ENCODE data around the gene SLC39A10.
"Not testable (repeated sequence)": the region's sequence is repeated elsewhere in the genome, so short reads cannot be mapped to it uniquely, and the experiment has no call there.

SLC39A10 gene

DNA sequence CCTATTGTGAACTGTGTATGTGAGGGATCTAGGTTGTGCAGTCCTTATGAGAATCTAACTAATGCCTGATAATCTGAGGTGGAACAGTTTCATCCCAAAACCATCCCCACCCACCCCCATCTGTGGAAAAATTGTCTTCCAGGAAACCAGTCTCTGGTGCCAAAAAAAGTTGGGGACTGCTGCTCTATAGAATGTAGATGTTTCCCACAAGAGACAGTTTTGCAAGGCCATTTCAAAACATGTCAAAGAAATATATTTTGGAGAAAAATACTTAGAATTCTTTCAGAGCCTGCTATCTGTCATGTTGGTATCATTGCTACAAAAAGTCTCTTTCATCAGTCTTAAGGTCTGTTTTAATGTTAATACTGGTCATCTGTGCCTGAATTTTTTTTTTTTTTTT lies 4.1 kb upstream of the SLC39A10 start:
- DNase-seq (ENCODE audit: low spot score): no peak
- no peak overlapping the region for H3K27ac Mint-ChIP-seq
- peaks cover 14% of the 10 kb centered on the region for H3K4me1 Mint-ChIP-seq (ENCODE audit: low read depth)
- peaks cover 6% of the 10 kb centered on the region for H3K27me3 Mint-ChIP-seq (ENCODE audit: low read depth)
- H3K9me3 Mint-ChIP-seq: no peaks in the 10 kb centered on the region
- peaks cover 7% of the 10 kb centered on the region for H3K36me3 Mint-ChIP-seq (ENCODE audit: low read depth)
- no peak overlapping the region for H3K4me3 Mint-ChIP-seq

- peaks cover 19% of the 10 kb centered on the region for H3K4me1 Mint-ChIP-seq (ENCODE audit: low read depth)
- no peak for DNase-seq (ENCODE audit: low spot score)
Measured at GRCh38 chr2:195656161-195656858, 716 bp upstream of the SLC39A10 start.

GRCh38 chr2:195657634-195658540 lies 861 bp downstream of the SLC39A10 start:
- peak; percentile 71 for DNase-seq (ENCODE audit: low spot score)
- Mint-ChIP-seq H3K27me3 (ENCODE audit: low read depth) (peaks cover 8% of the 10 kb centered on the region), H3K36me3 (ENCODE audit: low read depth) (peaks cover 39% of the 10 kb centered on the region), H3K4me3 (peak overlapping the region; percentile 95), H3K27ac (peak overlapping the region; percentile 99), H3K4me1 (ENCODE audit: low read depth) (peaks cover 32% of the 10 kb centered on the region), H3K9me3 (no peaks in the 10 kb centered on the region)

More at GRCh38 chr2:195656161-195656858, 716 bp upstream of the SLC39A10 start:
- Mint-ChIP-seq H3K4me3 (peak overlapping the region; percentile 95), H3K27ac (peak overlapping the region; percentile 99), H3K9me3 (no peaks in the 10 kb centered on the region), H3K36me3 (ENCODE audit: low read depth) (peaks cover 33% of the 10 kb centered on the region), H3K27me3 (ENCODE audit: low read depth) (peaks cover 8% of the 10 kb centered on the region)

GRCh38 chr2:195658541-195658890 lies 1.5 kb downstream of the SLC39A10 start:
- Mint-ChIP-seq H3K4me3 (peak overlapping the region; percentile 95), H3K36me3 (ENCODE audit: low read depth) (peaks cover 42% of the 10 kb centered on the region), H3K27me3 (ENCODE audit: low read depth) (peaks cover 8% of the 10 kb centered on the region), H3K9me3 (no peaks in the 10 kb centered on the region), H3K27ac (peak overlapping the region; percentile 99), H3K4me1 (ENCODE audit: low read depth) (peaks cover 35% of the 10 kb centered on the region)
- DNase-seq (ENCODE audit: low spot score): no peak

GRCh38 chr2:195659114-195659513 lies 2.1 kb downstream of the SLC39A10 start:
- Mint-ChIP-seq H3K27me3 (ENCODE audit: low read depth) (peaks cover 8% of the 10 kb centered on the region), H3K36me3 (ENCODE audit: low read depth) (peaks cover 42% of the 10 kb centered on the region), H3K4me1 (ENCODE audit: low read depth) (peaks cover 35% of the 10 kb centered on the region), H3K4me3 (peak overlapping the region; percentile 95), H3K9me3 (no peaks in the 10 kb centered on the region), H3K27ac (peak overlapping the region; percentile 99)
- DNase-seq (ENCODE audit: low spot score): no peak

- H3K4me1 Mint-ChIP-seq (ENCODE audit: low read depth): peaks cover 38% of the 10 kb centered on the region
- peak; percentile 57 for DNase-seq (ENCODE audit: low spot score)
- peak overlapping the region; percentile 95 for H3K4me3 Mint-ChIP-seq
- H3K27me3 Mint-ChIP-seq (ENCODE audit: low read depth): peaks cover 8% of the 10 kb centered on the region
- peak overlapping the region; percentile 99 for H3K27ac Mint-ChIP-seq
- H3K9me3 Mint-ChIP-seq: no peaks in the 10 kb centered on the region
- H3K36me3 Mint-ChIP-seq (ENCODE audit: low read depth): peaks cover 44% of the 10 kb centered on the region
Measured at GRCh38 chr2:195659982-195660890, 3.2 kb downstream of the SLC39A10 start.

GRCh38 chr2:195662138-195662537 lies 5.1 kb downstream of the SLC39A10 start:
- no peak for DNase-seq (ENCODE audit: low spot score)
- H3K27ac Mint-ChIP-seq: no peak overlapping the region
- H3K27me3 Mint-ChIP-seq (ENCODE audit: low read depth): peaks cover 7% of the 10 kb centered on the region
- H3K4me3 Mint-ChIP-seq: peak overlapping the region; percentile 7
- peaks cover 42% of the 10 kb centered on the region for H3K36me3 Mint-ChIP-seq (ENCODE audit: low read depth)
- peaks cover 31% of the 10 kb centered on the region for H3K4me1 Mint-ChIP-seq (ENCODE audit: low read depth)
- no peaks in the 10 kb centered on the region for H3K9me3 Mint-ChIP-seq

DNA sequence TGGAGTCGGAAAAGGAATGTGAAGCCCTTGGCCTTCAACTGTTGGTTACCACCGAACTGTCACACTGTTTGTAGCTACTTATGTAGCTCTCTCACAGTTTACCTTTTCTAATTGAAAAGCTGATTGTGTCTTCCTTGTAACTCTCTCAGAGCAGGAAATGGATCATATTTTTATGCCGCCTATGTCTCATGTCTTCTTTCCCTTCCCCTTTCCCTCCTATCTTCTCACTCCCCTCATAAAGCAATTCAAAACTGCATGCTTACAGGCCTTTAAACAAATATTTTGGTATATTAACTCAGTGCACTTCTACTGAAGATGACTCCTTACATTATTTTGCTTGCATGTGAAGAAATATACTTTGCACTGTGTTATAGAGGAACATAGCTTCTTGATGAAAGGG lies 6.0 kb downstream of the SLC39A10 start:
- peaks cover 2% of the 10 kb centered on the region for H3K27me3 Mint-ChIP-seq (ENCODE audit: low read depth)
- peaks cover 31% of the 10 kb centered on the region for H3K4me1 Mint-ChIP-seq (ENCODE audit: low read depth)
- DNase-seq (ENCODE audit: low spot score): no peak
- H3K36me3 Mint-ChIP-seq (ENCODE audit: low read depth): peaks cover 37% of the 10 kb centered on the region
- no peaks in the 10 kb centered on the region for H3K9me3 Mint-ChIP-seq
- peak overlapping the region; percentile 6 for H3K27ac Mint-ChIP-seq
- H3K4me3 Mint-ChIP-seq: peak overlapping the region; percentile 13

- H3K4me1 Mint-ChIP-seq (ENCODE audit: low read depth): peaks cover 26% of the 10 kb centered on the region
Measured at GRCh38 chr2:195664528-195664927, 7.5 kb downstream of the SLC39A10 start.

GRCh38 chr2:195665153-195665552 lies 8.1 kb downstream of the SLC39A10 start:
- not testable (repeated sequence) for H3K27me3 Mint-ChIP-seq (ENCODE audit: low read depth); H3K9me3 Mint-ChIP-seq; DNase-seq (ENCODE audit: low spot score); H3K27ac Mint-ChIP-seq; H3K4me3 Mint-ChIP-seq
- Mint-ChIP-seq H3K36me3 (ENCODE audit: low read depth) (peaks cover 15% of the 10 kb centered on the region), H3K4me1 (ENCODE audit: low read depth) (peaks cover 24% of the 10 kb centered on the region)

More at GRCh38 chr2:195664528-195664927, 7.5 kb downstream of the SLC39A10 start:
- no peaks in the 10 kb centered on the region for H3K9me3 Mint-ChIP-seq
- H3K36me3 Mint-ChIP-seq (ENCODE audit: low read depth): peaks cover 21% of the 10 kb centered on the region
- DNase-seq (ENCODE audit: low spot score): no peak
- H3K4me3 Mint-ChIP-seq: no peak overlapping the region
- H3K27ac Mint-ChIP-seq: no peak overlapping the region
- H3K27me3 Mint-ChIP-seq (ENCODE audit: low read depth): no peaks in the 10 kb centered on the region

- no peak for DNase-seq (ENCODE audit: low spot score)
- no peaks in the 10 kb centered on the region for H3K9me3 Mint-ChIP-seq
- H3K4me3 Mint-ChIP-seq: no peak overlapping the region
- H3K4me1 Mint-ChIP-seq (ENCODE audit: low read depth): peaks cover 22% of the 10 kb centered on the region
- H3K36me3 Mint-ChIP-seq (ENCODE audit: low read depth): peaks cover 12% of the 10 kb centered on the region
- no peak overlapping the region for H3K27ac Mint-ChIP-seq
- no peaks in the 10 kb centered on the region for H3K27me3 Mint-ChIP-seq (ENCODE audit: low read depth)
Measured at GRCh38 chr2:195666113-195666712, 9.2 kb downstream of the SLC39A10 start.

GRCh38 chr2:195667974-195668373 lies 10.9 kb downstream of the SLC39A10 start:
- Mint-ChIP-seq H3K4me1 (ENCODE audit: low read depth) (peaks cover 7% of the 10 kb centered on the region), H3K27ac (no peak overlapping the region), H3K4me3 (no peak overlapping the region), H3K27me3 (ENCODE audit: low read depth) (no peaks in the 10 kb centered on the region), H3K36me3 (ENCODE audit: low read depth) (peaks cover 7% of the 10 kb centered on the region), H3K9me3 (no peaks in the 10 kb centered on the region)
- DNase-seq (ENCODE audit: low spot score): no peak

GRCh38 chr2:195670191-195670590 lies 13.2 kb downstream of the SLC39A10 start:
- Mint-ChIP-seq H3K4me3 (no peak overlapping the region), H3K27ac (no peak overlapping the region), H3K9me3 (no peaks in the 10 kb centered on the region), H3K27me3 (ENCODE audit: low read depth) (no peaks in the 10 kb centered on the region), H3K4me1 (ENCODE audit: low read depth) (peaks cover 3% of the 10 kb centered on the region), H3K36me3 (ENCODE audit: low read depth) (peaks cover 4% of the 10 kb centered on the region)
- no peak for DNase-seq (ENCODE audit: low spot score)
